ENCODE data around the gene RAD18.

The RAD18 gene

GRCh38 chr3:8856721-8857120 is 106.6 kb downstream of the RAD18 start:
- DNase-seq: no peak

GRCh38 chr3:8856071-8856470 is 107.2 kb downstream of the RAD18 start:
- no peak for DNase-seq

- no peak for DNase-seq
Measured at GRCh38 chr3:8854656-8855055, 108.6 kb downstream of the RAD18 start.

GRCh38 chr3:8853081-8853480 is 110.2 kb downstream of the RAD18 start:
- DNase-seq: no peak

- no peak for DNase-seq
Measured at GRCh38 chr3:8852511-8852910, 110.8 kb downstream of the RAD18 start.

- no peak for DNase-seq
Measured at GRCh38 chr3:8851703-8852102, 111.6 kb downstream of the RAD18 start.

- DNase-seq: no peak
Measured at GRCh38 chr3:8848696-8849131, 114.6 kb downstream of the RAD18 start.

- DNase-seq: no peak
Measured at GRCh38 chr3:8847317-8847716, 116.0 kb downstream of the RAD18 start.

- no peak for DNase-seq
Measured at GRCh38 chr3:8846176-8846575, 117.1 kb downstream of the RAD18 start.

- no peak for DNase-seq
Measured at GRCh38 chr3:8845641-8846040, 117.6 kb downstream of the RAD18 start.

GRCh38 chr3:8843347-8843746 is 119.9 kb downstream of the RAD18 start:
- DNase-seq: no peak

- no peak for DNase-seq
Measured at GRCh38 chr3:8842293-8842692, 121.0 kb downstream of the RAD18 start.

GRCh38 chr3:8841472-8841871 is 121.8 kb downstream of the RAD18 start:
- DNase-seq: no peak

- no peak for DNase-seq
Measured at GRCh38 chr3:8840556-8840955, 122.7 kb downstream of the RAD18 start.

- no peak for DNase-seq
Measured at GRCh38 chr3:8839607-8840325, 123.5 kb downstream of the RAD18 start.

GRCh38 chr3:8838765-8839423 is 124.4 kb downstream of the RAD18 start:
- no peak for DNase-seq

GRCh38 chr3:8838234-8838633 is 125.0 kb downstream of the RAD18 start:
- no peak for DNase-seq

- no peak for DNase-seq
Measured at GRCh38 chr3:8837162-8837561, 126.1 kb downstream of the RAD18 start.

- DNase-seq: no peak
Measured at GRCh38 chr3:8836096-8836495, 127.2 kb downstream of the RAD18 start.

GRCh38 chr3:8835385-8835784 is 127.9 kb downstream of the RAD18 start:
- no peak for DNase-seq

GRCh38 chr3:8834974-8835373 is 128.3 kb downstream of the RAD18 start:
- no peak for DNase-seq

- DNase-seq: no peak
Measured at GRCh38 chr3:8827641-8828040, 135.6 kb downstream of the RAD18 start.
